Measurements from ENCODE around the gene YPEL1.

The YPEL1 gene

GRCh38 chr22:21652010-21652546 is 83.5 kb downstream of the YPEL1 start:
- DNase-seq: peak; percentile 81 to 86 (median 84)

DNA sequence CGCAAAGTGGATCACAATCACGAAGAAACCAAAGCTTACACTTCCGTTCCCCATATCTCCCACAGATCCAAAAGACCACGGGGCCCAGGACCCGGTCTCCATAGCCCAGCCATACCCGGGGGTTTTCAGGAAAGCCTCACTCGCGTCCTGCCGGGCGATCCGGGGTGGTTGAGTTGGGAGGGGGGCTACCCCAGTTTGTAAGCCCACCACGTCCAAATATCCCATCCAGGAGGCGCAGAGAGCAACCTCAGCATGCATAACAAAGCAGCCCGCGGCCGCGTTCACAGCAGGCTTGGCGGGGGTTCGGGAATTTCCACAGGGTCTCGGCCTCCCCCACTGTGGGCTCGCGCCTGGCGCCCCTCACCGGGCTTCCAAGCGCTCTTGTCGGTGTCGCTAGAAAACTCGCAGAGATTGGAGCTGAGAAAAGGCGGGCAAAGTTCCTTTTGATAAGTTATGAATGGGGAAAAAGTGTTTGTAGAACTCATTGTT is 84.0 kb downstream of the YPEL1 start:
- DNase-seq: no peak

DNA sequence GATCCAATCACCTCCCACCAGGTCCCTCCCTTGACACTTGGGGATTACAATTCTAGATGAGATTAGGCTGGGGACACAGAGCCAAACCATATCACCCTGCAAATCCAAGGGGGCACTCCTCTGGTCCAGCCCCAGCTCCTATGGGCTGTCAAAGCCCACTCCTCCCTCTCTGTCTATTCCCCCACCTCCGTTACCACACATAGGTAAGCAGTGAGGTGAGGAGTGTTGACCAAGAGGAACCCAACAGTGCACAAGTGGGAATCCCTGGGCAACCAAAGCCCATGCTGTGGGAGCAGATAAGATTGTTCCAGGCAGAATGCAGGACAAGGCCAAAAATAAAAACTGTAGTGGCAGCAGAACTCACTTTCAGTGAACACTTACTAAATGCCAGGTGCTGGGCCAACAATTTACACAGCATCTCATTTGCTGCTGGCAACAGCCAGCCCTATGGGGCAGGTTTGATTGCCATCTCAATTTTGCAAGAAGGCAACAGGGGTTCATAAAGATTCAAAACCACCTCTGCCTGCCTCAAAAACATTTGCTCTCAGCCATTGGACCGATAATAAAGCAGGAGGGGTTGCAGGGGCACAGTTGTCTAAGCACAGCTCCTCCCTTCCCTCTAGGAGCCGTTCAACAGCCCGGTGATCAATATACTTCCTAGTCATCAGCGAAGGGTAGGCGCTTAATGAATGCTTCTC is 84.6 kb downstream of the YPEL1 start:
- DNase-seq: peak in 2 of 3 experiments; percentile 56 to 63

- no peak for DNase-seq
Observed at GRCh38 chr22:21650280-21650679, 85.3 kb downstream of the YPEL1 start.
